Heart right ventricle (tissue), 16 donors: ENCODE measurements around the gene TEN1. TPM values are rescaled to one million over a fixed set of nuclear protein-coding genes. Genes with fewer than 3 reads are reported as not detected.

Experiments
- ATAC-seq, 8 donors: fragments of 200-7000 bp; cut with Tn5 transposase; one replicate each; pipeline ENCODE4 v1.9.1; 2020; ENCODE audit warnings: mild to moderate bottlenecking in 8 of 8, moderate library complexity in 8 of 8, moderate number of reproducible peaks in 1 of 8
- DNase-seq, 2 donors: peaks; one replicate each; pipeline ENCODE4 v3.0.0-alpha.2; 2020
- H3K27ac ChIP-seq, 10 donors: fragments of 200-600 bp; sonication (generic) in 2 of 10; one replicate each; pipeline versions ENCODE4 v1.5.0 to v1.8.0; 2020 to 2022; ENCODE audit warnings: mild to moderate bottlenecking in 3 of 10
- H3K27me3 ChIP-seq, 7 donors: fragments of 200-600 bp; one replicate each; pipeline ENCODE4 v1.8.0; 2021 to 2022; ENCODE audit warnings: mild to moderate bottlenecking in 2 of 7
- H3K36me3 ChIP-seq, 9 donors: fragments of 200-600 bp; sonication (generic) in 1 of 9; one replicate each; pipeline versions ENCODE4 v1.5.0 to v1.8.0; 2020 to 2022; ENCODE audit warnings: mild to moderate bottlenecking in 2 of 9
- H3K4me1 ChIP-seq, 9 donors: fragments of 200-600 bp; sonication (generic) in 1 of 9; one replicate each; pipeline versions ENCODE4 v1.5.0 to v1.8.0; 2020 to 2022; ENCODE audit warnings: mild to moderate bottlenecking in 4 of 9
- H3K4me3 ChIP-seq, 10 donors: fragments of 200-600 bp; sonication (generic) in 2 of 10; one replicate each; pipeline versions ENCODE4 v1.5.0 to v1.8.0; 2020 to 2022; ENCODE audit warnings: mild to moderate bottlenecking in 7 of 10, moderate library complexity in 2 of 10
- H3K9me3 ChIP-seq, 11 donors: fragments of 200-600 bp in 10 of 11; sonication (generic) in 2 of 11; one replicate each; pipeline versions ENCODE4 v1.5.0 to v1.8.0; 2013 to 2022; ENCODE audit warnings: mild to moderate bottlenecking in 2 of 11, control low read depth in 1 of 11, moderate library complexity in 1 of 11
- WGBS, 2 donors: extraction: QIAGEN DNeasy Blood & Tissue Kit; methylation state at CpG; one replicate each; pipeline ENCODE4 v1.1.7; 2013; ENCODE audit warnings: inconsistent platforms in 1 of 2; 5-methylcytosine and 5-hydroxymethylcytosine counted together
- intact Hi-C, 10 donors: fragments of 100-400 bp; cut with DNase I; formaldehyde crosslinking; loops; one replicate each; pipeline versions ENCODE4 v1.11.1 to v1.14.2; 2022
- polyA plus RNA-seq, 2 donors: library from polyadenylated mRNA; stranded (reverse); fragments of 200-250 nt; gene quantifications; one replicate each; pipeline ENCODE4 v1.2.3, GENCODE V29; 2013
- total RNA-seq, 10 donors: library from RNA; stranded (reverse); fragmentation: NEBNext Ultra II Directional in 3 of 10; extraction: Animal tissue kit (Norgen Biotek cat#: 25700) in 3 of 10; gene quantifications; one replicate each; pipeline versions ENCODE4 v1.2.1 to v1.2.4, GENCODE V29; 2021 to 2023
- TF ChIP-seq, protein P1 (sequence below), 9 donors: fragments of 200-600 bp; sonication (generic) in 2 of 9; IDR thresholded peaks; one replicate each; pipeline versions ENCODE4 v1.5.0 to v1.8.0; 2021 to 2022; ENCODE audit warnings: antibody characterized with exemption in 9 of 9, mild to moderate bottlenecking in 5 of 9, moderate library complexity in 1 of 9
- donor health status: Arrhythmogenic right ventricular cardiomyopathy.
- donor health status: ischemic (EF 13 %, LVEDD 7.1; RV severe dilation, severe dysfunction).
- donor health status: healthy with polysubstance abuse.
- donor health status: DM: no; HTN: yes; CAD: no.
- donor health status: DM: no; HTN: no; CAD: no.
- donor health status: ischemic (EF 25% LVEDD 6.9; RV normal size, moderate dysfunction).
- donor health status: ischemic (EF 25% LVEDD 5.7; RV mildly dilated, moderate dysfunction).
- donor health status: healthy.
- donor health status: DM: yes; HTN: yes; CAD: no.
- donor health status: Ischemic cardiomyopathy.
- donor health status: ischemic (EF 35%, LVEDD 5.7; RV mildly dilated, moderate dysfunction).
- donor health status: nonischemic (EF 11% LVEDD 7.7; RV severe dilation, severe dysfunction).
- donor health status: DM: yes; HTN: yes; CAD: no.
- donor health status: PGD.
- donor health status: ischemic (EF 29% LVEDD 5.4; RV normal size, mild dysfunction).
- donor health status: nonischemic (EF 23%, LVEDD 6.1; RV moderate dilation, normal function).

TEN1 gene
- total and polyA plus RNA-seq, 12 donors: 4.4 to 20.1 (median 9.7) TPM

DNA sequence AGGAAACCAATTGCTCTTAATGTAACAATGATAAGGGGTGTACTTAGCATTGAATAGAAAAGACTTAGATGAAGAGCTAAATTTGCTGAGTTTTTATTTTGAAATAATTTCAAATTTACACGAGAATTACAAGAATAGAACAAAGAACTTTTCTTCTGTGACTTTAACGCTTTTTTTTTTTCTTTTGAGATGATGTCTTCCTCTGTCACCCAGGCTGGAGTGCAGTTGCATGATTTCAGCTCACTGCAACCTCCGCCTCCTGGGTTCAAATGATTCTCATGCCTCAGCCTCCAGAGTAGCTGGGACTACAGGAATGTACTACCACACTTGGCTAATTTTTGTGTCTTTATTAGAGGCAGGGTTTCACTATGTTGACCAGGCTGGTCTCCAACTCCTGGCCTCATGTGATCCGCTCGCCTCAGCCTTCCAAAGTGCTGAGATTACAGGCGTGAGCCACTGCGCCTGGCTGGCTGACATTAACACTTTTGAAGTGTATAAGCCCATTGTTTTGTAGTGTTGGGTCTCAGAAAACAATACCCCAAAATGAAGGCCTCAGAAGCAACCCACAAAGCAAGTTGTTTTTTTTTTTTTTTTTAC lies 2.1 kb downstream of the TEN1 start:
- TF ChIP-seq, protein P1, sequence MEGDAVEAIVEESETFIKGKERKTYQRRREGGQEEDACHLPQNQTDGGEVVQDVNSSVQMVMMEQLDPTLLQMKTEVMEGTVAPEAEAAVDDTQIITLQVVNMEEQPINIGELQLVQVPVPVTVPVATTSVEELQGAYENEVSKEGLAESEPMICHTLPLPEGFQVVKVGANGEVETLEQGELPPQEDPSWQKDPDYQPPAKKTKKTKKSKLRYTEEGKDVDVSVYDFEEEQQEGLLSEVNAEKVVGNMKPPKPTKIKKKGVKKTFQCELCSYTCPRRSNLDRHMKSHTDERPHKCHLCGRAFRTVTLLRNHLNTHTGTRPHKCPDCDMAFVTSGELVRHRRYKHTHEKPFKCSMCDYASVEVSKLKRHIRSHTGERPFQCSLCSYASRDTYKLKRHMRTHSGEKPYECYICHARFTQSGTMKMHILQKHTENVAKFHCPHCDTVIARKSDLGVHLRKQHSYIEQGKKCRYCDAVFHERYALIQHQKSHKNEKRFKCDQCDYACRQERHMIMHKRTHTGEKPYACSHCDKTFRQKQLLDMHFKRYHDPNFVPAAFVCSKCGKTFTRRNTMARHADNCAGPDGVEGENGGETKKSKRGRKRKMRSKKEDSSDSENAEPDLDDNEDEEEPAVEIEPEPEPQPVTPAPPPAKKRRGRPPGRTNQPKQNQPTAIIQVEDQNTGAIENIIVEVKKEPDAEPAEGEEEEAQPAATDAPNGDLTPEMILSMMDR (IDR thresholded peaks at IDR 0.05): no peak
- DNase-seq: no peak
- 82 to 86% methylated on average over 7 of the region's 7 CpGs for WGBS, 2 donors

DNA sequence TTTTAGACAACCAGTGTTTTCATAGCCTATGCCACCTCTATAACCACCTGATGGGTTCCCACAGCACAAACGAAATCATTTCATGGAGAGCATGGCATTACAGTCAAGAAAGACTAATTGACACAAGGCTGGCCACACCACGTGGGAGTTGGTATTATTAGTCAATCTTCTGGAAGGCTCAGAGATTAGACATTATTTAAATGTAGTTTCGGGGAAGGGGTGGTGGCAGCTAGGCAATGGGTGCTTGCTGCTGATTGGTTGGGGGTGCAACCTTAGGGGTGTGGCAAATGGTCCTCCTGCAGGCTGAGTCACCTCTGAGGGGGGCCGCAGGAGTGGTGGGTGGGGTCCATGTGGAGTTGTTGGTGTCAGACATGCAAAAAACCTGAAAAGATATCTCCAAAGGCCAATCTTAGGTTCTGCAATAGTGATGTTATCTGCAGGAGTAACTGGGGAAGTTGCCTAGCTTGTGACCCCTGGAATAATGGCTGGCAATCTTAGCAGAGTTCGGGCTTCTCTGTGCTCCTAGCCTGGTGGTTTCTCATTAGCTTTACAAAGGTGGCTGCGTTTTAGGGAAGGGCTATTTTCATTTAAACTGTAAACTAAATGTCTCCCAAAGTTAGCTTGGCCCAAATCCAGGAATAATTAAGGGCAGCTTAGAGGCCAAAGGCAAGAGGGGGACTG lies 4.6 kb downstream of the TEN1 start:
- Histone ChIP-seq H3K4me1 (peaks cover 0 to 45% (median 15%) of the 10 kb centered on the region in 9 donors), H3K4me3 (no peak overlapping the region), H3K27ac (no peak overlapping the region), H3K27me3 (no peaks in the 10 kb centered on the region), H3K9me3 (no peaks in the 10 kb centered on the region), H3K36me3 (peaks cover 0 to 18% (median 0%) of the 10 kb centered on the region in 9 donors)
- TF ChIP-seq, protein P1 (IDR thresholded peaks at IDR 0.05): no peak
- DNase-seq (no peak), ATAC-seq (no peak)
- intact Hi-C loops: loop anchor here in 2 of 10 donors (5.0 to 10.0 kb wide), 2 partner anchors 46 to 79 kb away; partner anchors contain the start of gene MRPL38 (in 1 of the 2)
- WGBS, 2 donors: 73 to 76% methylated on average over 6 of the region's 6 CpGs

More for the DNA sequence above, 2.1 kb downstream of the TEN1 start:
- no peaks in the 10 kb centered on the region for H3K27me3 ChIP-seq
- H3K36me3 ChIP-seq: peaks cover 0 to 13% (median 0%) of the 10 kb centered on the region in 9 donors
- peak overlapping the region in 5 of 10 donors; percentile 96 to 99 (median 99) for H3K27ac ChIP-seq
- H3K9me3 ChIP-seq: no peaks in the 10 kb centered on the region
- intact Hi-C loops: loop anchor here in 2 of 10 donors (5.0 to 10.0 kb wide), 2 partner anchors 44 to 76 kb away; partner anchors contain the start of gene MRPL38 (in 1 of the 2)
- H3K4me1 ChIP-seq: peaks cover 0 to 68% (median 35%) of the 10 kb centered on the region in 9 donors
- no peak overlapping the region for H3K4me3 ChIP-seq
- ATAC-seq: no peak

DNA sequence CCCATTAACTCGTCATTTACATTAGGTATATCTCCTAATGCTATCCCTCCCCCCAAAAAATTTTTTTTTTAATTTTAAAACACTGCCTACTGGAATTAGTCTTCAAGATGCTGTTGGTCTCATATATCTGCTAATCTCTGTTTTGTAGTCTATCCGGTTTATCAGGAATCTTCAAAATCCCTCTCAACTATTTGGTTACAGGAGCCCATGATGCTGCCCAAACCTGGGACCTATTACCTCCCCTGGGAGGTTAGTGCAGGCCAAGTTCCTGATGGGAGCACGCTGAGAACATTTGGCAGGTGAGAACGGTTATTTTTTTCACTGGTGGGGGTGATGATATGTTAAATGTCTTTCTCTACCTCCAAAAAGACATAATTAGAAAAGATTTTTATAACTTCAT lies 6.9 kb downstream of the TEN1 start:
- WGBS, 2 donors: 91 to 93% methylated on average over 4 of the region's 4 CpGs
- ATAC-seq (no peak), DNase-seq (no peak)
- TF ChIP-seq, protein P1 (IDR thresholded peaks at IDR 0.05): no peak
- Histone ChIP-seq H3K36me3 (peaks cover 0 to 24% (median 0%) of the 10 kb centered on the region in 9 donors), H3K4me1 (peaks cover 0 to 33% (median 3%) of the 10 kb centered on the region in 9 donors), H3K9me3 (no peaks in the 10 kb centered on the region), H3K4me3 (no peak overlapping the region), H3K27ac (no peak overlapping the region), H3K27me3 (no peaks in the 10 kb centered on the region)
- intact Hi-C loops: loop anchor here in 1 of 10 donors (10.0 kb wide), 1 partner anchor 81 kb away; the partner anchor contains the start of gene MRPL38

DNA sequence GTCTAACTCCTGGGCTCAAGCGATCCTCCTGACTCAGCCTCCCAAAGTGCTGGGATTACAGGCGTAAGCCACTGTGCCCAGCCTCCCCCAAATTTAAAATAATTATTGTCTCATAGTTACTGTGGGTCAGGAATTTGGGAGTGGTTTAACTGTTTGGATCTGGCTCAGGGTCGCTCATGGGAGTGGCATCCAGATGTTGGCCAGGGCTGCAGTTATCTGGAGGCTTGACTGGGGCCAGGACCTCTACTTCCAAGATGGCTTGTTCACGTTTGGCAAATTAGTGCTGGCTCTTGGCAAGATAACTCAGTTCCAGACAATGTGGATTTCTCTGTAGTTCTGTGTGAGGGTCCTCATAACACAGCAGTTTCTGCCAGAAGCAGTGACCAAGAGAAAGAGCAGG lies 8.0 kb downstream of the TEN1 start:
- intact Hi-C loops: loop anchor here in 1 of 10 donors (10.0 kb wide), 1 partner anchor 82 kb away; the partner anchor contains the start of gene MRPL38
- TF ChIP-seq, protein P1 (IDR thresholded peaks at IDR 0.05): no peak
- no peak overlapping the region for H3K4me3 ChIP-seq
- no peak overlapping the region for H3K27ac ChIP-seq
- peaks cover 0 to 35% (median 0%) of the 10 kb centered on the region in 9 donors for H3K36me3 ChIP-seq
- H3K27me3 ChIP-seq: no peaks in the 10 kb centered on the region
- 82 to 84% methylated on average over 4 of the region's 4 CpGs for WGBS, 2 donors
- peaks cover 0 to 23% (median 0%) of the 10 kb centered on the region in 9 donors for H3K4me1 ChIP-seq
- no peak for ATAC-seq
- no peaks in the 10 kb centered on the region for H3K9me3 ChIP-seq
- no peak for DNase-seq
